K562 (cell line): ENCODE measurements around the gene ARPC1A. TPM values are rescaled to one million over a fixed set of nuclear protein-coding genes. Genes with fewer than 3 reads are reported as not detected.

Source experiments
- FOXO4 ChIP-seq: fragments of 450-650 bp; formaldehyde crosslinking; IDR thresholded peaks from 2 replicates; pipeline ENCODE4 v1.4.0; 2020; ENCODE audit warnings: mild to moderate bottlenecking, moderate library complexity
- GABPA ChIP-seq: fragments of 200-800 bp; sonication (Bioruptor generic); conservative IDR thresholded peaks from 2 replicates; pipeline ENCODE4 v1.6.1; 2016; ENCODE audit warnings: low read depth, missing genetic modification characterization, missing compliant biosample characterization
- MTA3 ChIP-seq: fragments of 450-650 bp; formaldehyde crosslinking; IDR thresholded peaks from 2 replicates; pipeline ENCODE4 v1.6.1; 2017; ENCODE audit warnings: mild to moderate bottlenecking, borderline replicate concordance
- NR2C2 ChIP-seq, 2 experiments: fragments of 200-800 bp in 1 of 2; sonication (Bioruptor generic) in 1 of 2; sonication (generic) in 1 of 2; formaldehyde crosslinking in 1 of 2; IDR thresholded peaks; 2 replicates each; pipeline versions ENCODE4 v1.6.1 to v1.8.0; 2016 to 2022; ENCODE audit warnings: mild to moderate bottlenecking in 1 of 2, missing compliant biosample characterization in 1 of 2, missing genetic modification characterization in 1 of 2, missing genetic modification reagents in 1 of 2
- RBBP5 ChIP-seq: fragments of 200-600 bp; sonication (generic); IDR thresholded peaks from 2 replicates; pipeline ENCODE4 v1.6.1; 2012; ENCODE audit warnings: borderline replicate concordance, mild to moderate bottlenecking, low read length, control low read depth, inconsistent platforms; ENCODE audit not compliant: insufficient read depth, poor library complexity, severe bottlenecking
- RBM34 ChIP-seq: fragments of 200-400 bp; formaldehyde crosslinking; IDR thresholded peaks from 2 replicates; pipeline ENCODE4 v1.6.1; 2018; ENCODE audit warnings: low read length, borderline replicate concordance; ENCODE audit not compliant: insufficient read depth
- STAT5A ChIP-seq: IDR thresholded peaks from 2 replicates; pipeline ENCODE4 v1.6.1; 2012; ENCODE audit warnings: low read length, inconsistent platforms, borderline replicate concordance
- TAF1 ChIP-seq: IDR thresholded peaks from 2 replicates; pipeline ENCODE4 v1.6.1; 2011; ENCODE audit warnings: mild to moderate bottlenecking, low read length, moderate library complexity; ENCODE audit not compliant: insufficient read depth, control insufficient read depth, severe bottlenecking; ENCODE audit errors: extremely low read depth
- TAF15 ChIP-seq: fragments of 200-400 bp; formaldehyde crosslinking; IDR thresholded peaks from 2 replicates; pipeline ENCODE4 v1.6.1; 2017; ENCODE audit warnings: mild to moderate bottlenecking, low read depth, low read length, moderate library complexity
- TARDBP ChIP-seq: fragments of 450-650 bp; IDR thresholded peaks from 2 replicates; pipeline ENCODE4 v1.6.1; 2016
- ZBTB1 ChIP-seq: sonication (generic); formaldehyde crosslinking; IDR thresholded peaks from 2 replicates; pipeline ENCODE4 v1.8.1; 2023; ENCODE audit warnings: missing genetic modification reagents, low read depth, mild to moderate bottlenecking, borderline replicate concordance
- ZFP36 ChIP-seq: fragments of 150-350 bp; IDR thresholded peaks from 2 replicates; pipeline ENCODE4 v1.6.1; 2018; ENCODE audit warnings: low read length, low read depth; ENCODE audit not compliant: partially characterized antibody
- ZKSCAN1 ChIP-seq: fragments of 150-350 bp; IDR thresholded peaks from 2 replicates; pipeline ENCODE4 v1.6.1; 2016; ENCODE audit warnings: low read depth, low read length
- ZNF77 ChIP-seq: fragments of 250-450 bp; sonication (Bioruptor Pico); IDR thresholded peaks from 2 replicates; pipeline ENCODE4 v1.5.0; 2020
- polyA plus RNA-seq, 8 experiments: library from polyadenylated mRNA; depleted of rRNA in 4 of 8; stranded (reverse) in 5 of 8; unstranded in 3 of 8; fragments of >200 nt; fragmentation: Nextera tagmentation in 2 of 8; fragmentation: Illumina TruSeq in 1 of 8; extraction: Ambion mirVana in 2 of 8; extraction: Trizol in 1 of 8; gene quantifications; 2 replicates each; pipeline versions ENCODE4 v1.2.1 to v1.2.3, GENCODE V29; 2011 to 2014; ENCODE audit warnings: inconsistent platforms in 1 of 8, missing spikeins in 1 of 8
- total RNA-seq, 7 experiments: library from RNA; depleted of rRNA in 6 of 7; stranded (reverse); fragments of >200 nt in 6 of 7; fragmentation: Illumina TruSeq in 2 of 7; extraction: Trizol in 2 of 7; gene quantifications; 2 replicates each; pipeline versions ENCODE4 v1.2.1 to v1.2.3, GENCODE V29; 2011 to 2021; ENCODE audit warnings: low replicate concordance in 1 of 7
- TF ChIP-seq, protein P1 (sequence below), 2 experiments: fragments of 450-650 bp; IDR thresholded peaks; 2 replicates each; pipeline ENCODE4 v1.6.1; 2016
- TF ChIP-seq, protein P2 (sequence below), 3 experiments: fragments of 200-800 bp in 1 of 3; fragments of 250-450 bp in 1 of 3; fragments of 450-650 bp in 1 of 3; sonication (Bioruptor Pico) in 1 of 3; sonication (Bioruptor generic) in 1 of 3; formaldehyde crosslinking in 1 of 3; IDR thresholded peaks; 2 replicates each; pipeline versions ENCODE4 v1.6.1 to v1.8.0; 2016 to 2022; ENCODE audit warnings: mild to moderate bottlenecking in 2 of 3, missing genetic modification characterization in 2 of 3, missing compliant biosample characterization in 1 of 3, moderate library complexity in 1 of 3
- TF ChIP-seq, protein P3 (sequence below): fragments of 200-800 bp; sonication (Bioruptor generic); IDR thresholded peaks from 2 replicates; pipeline ENCODE4 v1.6.1; 2017; ENCODE audit warnings: missing genetic modification characterization, missing compliant biosample characterization

The ARPC1A gene
- total and polyA plus RNA-seq, 9 of the 15 experiments (the other 6 are each of a cell fraction or from before 2014, with no cell fraction given) = 39.5 to 151 (median 86.1) TPM

DNA sequence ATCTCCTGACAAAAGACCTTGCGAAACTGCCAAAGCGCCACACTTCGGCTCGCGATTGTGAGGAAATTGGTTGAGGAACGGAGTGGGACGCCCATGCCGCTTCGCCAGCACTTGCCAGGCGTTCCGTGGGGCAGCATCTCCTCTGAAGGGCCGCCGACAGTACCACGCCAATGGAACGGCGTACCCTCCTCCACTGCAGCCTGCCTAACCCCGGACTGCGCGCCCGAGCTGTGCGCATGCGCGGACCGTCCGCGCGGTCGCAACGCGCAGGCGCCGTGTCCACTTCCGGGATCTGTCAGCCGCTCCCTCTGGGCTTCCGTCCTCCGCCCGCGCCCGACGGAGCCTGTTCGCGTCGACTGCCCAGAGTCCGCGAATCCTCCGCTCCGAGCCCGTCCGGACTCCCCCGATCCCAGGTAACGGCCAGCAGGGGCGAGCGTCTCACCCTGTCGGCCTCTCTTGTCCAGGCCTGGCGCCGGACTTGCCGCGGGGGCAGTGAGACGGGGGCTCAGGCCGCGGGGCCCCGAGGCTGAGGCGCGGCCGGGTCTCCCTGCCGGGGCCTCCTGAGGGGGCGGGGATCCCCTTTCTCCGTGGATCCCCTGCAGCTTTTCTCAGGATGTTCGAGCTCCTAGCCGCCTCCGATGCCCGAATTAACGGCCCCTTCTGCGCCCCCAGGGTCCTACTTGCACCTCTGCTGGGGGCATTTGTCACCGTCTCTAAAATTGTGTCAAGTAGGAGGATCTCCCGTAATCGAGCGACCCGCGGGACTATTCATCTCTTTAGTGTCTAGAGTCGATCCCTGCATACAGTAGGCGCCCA lies at the start of gene ARPC1A (continued):
- TF ChIP-seq FOXO4 (CRISPR knock-in tag) (0 out of 2 replicates have a peak, but pooled peaks have one; percentile 69), MTA3 (peak; percentile 98), RBM34 (peak; percentile 69; the same call in 1 of the 2 replicates), GABPA (tag) (peak; percentile 87), TARDBP (no peak; the same call in 1 of the 2 replicates), ZBTB1 (CRISPR knock-in tag) (peak; percentile 59; the same call in 1 of the 2 replicates), RBBP5 (peak; percentile 99), TAF1 (peak; percentile 95), STAT5A (peak; percentile 14; the same call in 1 of the 2 replicates), TAF15 (no peak), NR2C2 (CRISPR knock-in tag; IDR thresholded peaks at IDR 0.05) (peak; percentile 44; the same call in 1 of the 2 replicates), NR2C2 (tag; IDR thresholded peaks at IDR 0.05) (peak; percentile 38; the same call in 1 of the 2 replicates), ZKSCAN1 (peak; percentile 66; the same call in 1 of the 2 replicates), ZFP36 (peak; percentile 28), ZNF77 (no peak)
- TF ChIP-seq, protein P1, sequence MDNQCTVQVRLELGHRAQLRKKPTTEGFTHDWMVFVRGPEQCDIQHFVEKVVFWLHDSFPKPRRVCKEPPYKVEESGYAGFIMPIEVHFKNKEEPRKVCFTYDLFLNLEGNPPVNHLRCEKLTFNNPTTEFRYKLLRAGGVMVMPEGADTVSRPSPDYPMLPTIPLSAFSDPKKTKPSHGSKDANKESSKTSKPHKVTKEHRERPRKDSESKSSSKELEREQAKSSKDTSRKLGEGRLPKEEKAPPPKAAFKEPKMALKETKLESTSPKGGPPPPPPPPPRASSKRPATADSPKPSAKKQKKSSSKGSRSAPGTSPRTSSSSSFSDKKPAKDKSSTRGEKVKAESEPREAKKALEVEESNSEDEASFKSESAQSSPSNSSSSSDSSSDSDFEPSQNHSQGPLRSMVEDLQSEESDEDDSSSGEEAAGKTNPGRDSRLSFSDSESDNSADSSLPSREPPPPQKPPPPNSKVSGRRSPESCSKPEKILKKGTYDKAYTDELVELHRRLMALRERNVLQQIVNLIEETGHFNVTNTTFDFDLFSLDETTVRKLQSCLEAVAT (IDR thresholded peaks at IDR 0.05) = peak in 1 of 2 experiments; percentile 62; a peak in 1 of 4 replicates
- TF ChIP-seq, protein P2, sequence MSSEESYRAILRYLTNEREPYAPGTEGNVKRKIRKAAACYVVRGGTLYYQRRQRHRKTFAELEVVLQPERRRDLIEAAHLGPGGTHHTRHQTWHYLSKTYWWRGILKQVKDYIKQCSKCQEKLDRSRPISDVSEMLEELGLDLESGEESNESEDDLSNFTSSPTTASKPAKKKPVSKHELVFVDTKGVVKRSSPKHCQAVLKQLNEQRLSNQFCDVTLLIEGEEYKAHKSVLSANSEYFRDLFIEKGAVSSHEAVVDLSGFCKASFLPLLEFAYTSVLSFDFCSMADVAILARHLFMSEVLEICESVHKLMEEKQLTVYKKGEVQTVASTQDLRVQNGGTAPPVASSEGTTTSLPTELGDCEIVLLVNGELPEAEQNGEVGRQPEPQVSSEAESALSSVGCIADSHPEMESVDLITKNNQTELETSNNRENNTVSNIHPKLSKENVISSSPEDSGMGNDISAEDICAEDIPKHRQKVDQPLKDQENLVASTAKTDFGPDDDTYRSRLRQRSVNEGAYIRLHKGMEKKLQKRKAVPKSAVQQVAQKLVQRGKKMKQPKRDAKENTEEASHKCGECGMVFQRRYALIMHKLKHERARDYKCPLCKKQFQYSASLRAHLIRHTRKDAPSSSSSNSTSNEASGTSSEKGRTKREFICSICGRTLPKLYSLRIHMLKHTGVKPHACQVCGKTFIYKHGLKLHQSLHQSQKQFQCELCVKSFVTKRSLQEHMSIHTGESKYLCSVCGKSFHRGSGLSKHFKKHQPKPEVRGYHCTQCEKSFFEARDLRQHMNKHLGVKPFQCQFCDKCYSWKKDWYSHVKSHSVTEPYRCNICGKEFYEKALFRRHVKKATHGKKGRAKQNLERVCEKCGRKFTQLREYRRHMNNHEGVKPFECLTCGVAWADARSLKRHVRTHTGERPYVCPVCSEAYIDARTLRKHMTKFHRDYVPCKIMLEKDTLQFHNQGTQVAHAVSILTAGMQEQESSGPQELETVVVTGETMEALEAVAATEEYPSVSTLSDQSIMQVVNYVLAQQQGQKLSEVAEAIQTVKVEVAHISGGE (CRISPR knock-in tag; IDR thresholded peaks at IDR 0.05) = peak in 1 of 3 experiments; percentile 72; a peak in 2 of 6 replicates
- TF ChIP-seq, protein P3, sequence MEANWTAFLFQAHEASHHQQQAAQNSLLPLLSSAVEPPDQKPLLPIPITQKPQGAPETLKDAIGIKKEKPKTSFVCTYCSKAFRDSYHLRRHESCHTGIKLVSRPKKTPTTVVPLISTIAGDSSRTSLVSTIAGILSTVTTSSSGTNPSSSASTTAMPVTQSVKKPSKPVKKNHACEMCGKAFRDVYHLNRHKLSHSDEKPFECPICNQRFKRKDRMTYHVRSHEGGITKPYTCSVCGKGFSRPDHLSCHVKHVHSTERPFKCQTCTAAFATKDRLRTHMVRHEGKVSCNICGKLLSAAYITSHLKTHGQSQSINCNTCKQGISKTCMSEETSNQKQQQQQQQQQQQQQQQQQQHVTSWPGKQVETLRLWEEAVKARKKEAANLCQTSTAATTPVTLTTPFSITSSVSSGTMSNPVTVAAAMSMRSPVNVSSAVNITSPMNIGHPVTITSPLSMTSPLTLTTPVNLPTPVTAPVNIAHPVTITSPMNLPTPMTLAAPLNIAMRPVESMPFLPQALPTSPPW (CRISPR knock-in tag) = peak; percentile 75
